Lower lobe of right lung (tissue), 2 donors: ENCODE measurements around the gene CEL. TPM values are rescaled to one million over a fixed set of nuclear protein-coding genes. Genes with fewer than 3 reads are reported as not detected.
"Not testable (repeated sequence)": the region's sequence is repeated elsewhere in the genome, so short reads cannot be mapped to it uniquely, and the experiment has no call there.

ENCODE experiments used
- ATAC-seq, 2 donors: fragments of 200-7000 bp; cut with Tn5 transposase; one replicate each; pipeline ENCODE4 v1.9.1; 2020 to 2022; ENCODE audit warnings: mild to moderate bottlenecking in 2 of 2, moderate library complexity in 2 of 2
- DNase-seq: peaks from one replicate; pipeline ENCODE4 v3.0.0-alpha.2; 2020
- H3K27ac ChIP-seq: fragments of 200-600 bp; one replicate; pipeline ENCODE4 v1.8.0; 2022
- H3K27me3 ChIP-seq: fragments of 200-600 bp; one replicate; pipeline ENCODE4 v1.8.0; 2022; ENCODE audit warnings: low read depth
- H3K36me3 ChIP-seq: fragments of 200-600 bp; one replicate; pipeline ENCODE4 v1.8.0; 2022; ENCODE audit warnings: mild to moderate bottlenecking
- H3K4me1 ChIP-seq: fragments of 200-600 bp; one replicate; pipeline ENCODE4 v1.8.0; 2022
- H3K4me3 ChIP-seq: fragments of 200-600 bp; one replicate; pipeline ENCODE4 v1.8.0; 2022; ENCODE audit warnings: mild to moderate bottlenecking
- H3K9me3 ChIP-seq: fragments of 200-600 bp; one replicate; pipeline ENCODE4 v1.8.0; 2022
- CTCF ChIP-seq: fragments of 200-600 bp; IDR thresholded peaks from one replicate; pipeline ENCODE4 v1.8.0; 2022; ENCODE audit warnings: antibody characterized with exemption, mild to moderate bottlenecking
- intact Hi-C: fragments of 100-400 bp; cut with DNase I; formaldehyde crosslinking; loops from one replicate; pipeline ENCODE4 v1.11.0; 2022
- total RNA-seq: library from RNA; stranded (reverse); fragmentation: NEBNext Ultra II Directional; extraction: Animal tissue kit (Norgen Biotek cat#: 25700); gene quantifications from one replicate; pipeline ENCODE4 v1.2.1, GENCODE V29; 2021
- donor health status: DM: no; HTN: yes; CAD: no; lungs with severe emphysema.

The CEL gene
- total RNA-seq, 1 donor from 2014 or later, result 1.4 TPM

- H3K4me1 ChIP-seq, result no peaks in the 10 kb centered on the region
- no peak overlapping the region for H3K27ac ChIP-seq
- DNase-seq (no peak), ATAC-seq (no peak)
- no peaks in the 10 kb centered on the region for H3K36me3 ChIP-seq
- H3K4me3 ChIP-seq, result no peak overlapping the region
- H3K9me3 ChIP-seq, result no peaks in the 10 kb centered on the region
- intact Hi-C loops, result no loop called here
- H3K27me3 ChIP-seq, result no peaks in the 10 kb centered on the region
- TF ChIP-seq CTCF, result no peak
Observed at GRCh38 chr9:133071484-133072150, 9.8 kb downstream of the CEL start.

GRCh38 chr9:133072210-133072609 lies 10.4 kb downstream of the CEL start:
- H3K9me3 ChIP-seq, H3K36me3 ChIP-seq, ATAC-seq, DNase-seq, H3K27me3 ChIP-seq, H3K27ac ChIP-seq, H3K4me3 ChIP-seq, H3K4me1 ChIP-seq, intact Hi-C loops: not testable (repeated sequence)

- Histone ChIP-seq H3K27ac (no peak overlapping the region), H3K36me3 (no peaks in the 10 kb centered on the region), H3K4me3 (no peak overlapping the region), H3K27me3 (no peaks in the 10 kb centered on the region), H3K4me1 (no peaks in the 10 kb centered on the region), H3K9me3 (no peaks in the 10 kb centered on the region)
- TF ChIP-seq CTCF, result no peak
- intact Hi-C loops, result no loop called here
- ATAC-seq (no peak), DNase-seq (no peak)
Observed at GRCh38 chr9:133073086-133074014, 11.6 kb downstream of the CEL start.

GRCh38 chr9:133074111-133074651 lies 12.4 kb downstream of the CEL start:
- Histone ChIP-seq H3K27ac (no peak overlapping the region), H3K4me1 (no peaks in the 10 kb centered on the region), H3K27me3 (no peaks in the 10 kb centered on the region), H3K36me3 (no peaks in the 10 kb centered on the region), H3K4me3 (no peak overlapping the region), H3K9me3 (no peaks in the 10 kb centered on the region)
- intact Hi-C loops, result no loop called here
- no peak for DNase-seq
- ATAC-seq, result no peak
- TF ChIP-seq CTCF, result no peak

- Histone ChIP-seq H3K27me3 (peaks cover 4% of the 10 kb centered on the region), H3K4me3 (no peak overlapping the region), H3K4me1 (no peaks in the 10 kb centered on the region), H3K9me3 (no peaks in the 10 kb centered on the region), H3K36me3 (no peaks in the 10 kb centered on the region), H3K27ac (no peak overlapping the region)
- intact Hi-C loops, result no loop called here
- DNase-seq (no peak), ATAC-seq (no peak)
- no peak for TF ChIP-seq CTCF
Observed at GRCh38 chr9:133075925-133076630, 14.3 kb downstream of the CEL start.
